ENCODE results near the gene ACVR1.

The ACVR1 gene

DNA sequence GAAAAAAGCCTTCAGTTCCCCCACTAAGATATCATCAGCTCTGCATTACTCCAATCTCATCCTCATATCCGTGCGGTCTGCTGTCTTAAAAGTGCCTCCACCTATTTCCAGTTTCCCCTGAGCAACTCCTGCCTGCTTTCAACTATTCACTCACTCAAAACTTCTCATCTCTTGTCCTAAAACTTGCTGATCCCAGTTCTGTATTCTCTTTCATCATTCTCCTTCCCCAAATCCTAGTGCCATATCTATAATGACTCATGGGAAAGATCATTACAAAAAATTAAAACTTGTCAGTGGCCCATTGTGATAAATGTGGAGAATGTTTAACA lies 20.0 kb downstream of the ACVR1 start:
- no peak for DNase-seq (ENCODE audit: low read depth in 3 of 3)

DNA sequence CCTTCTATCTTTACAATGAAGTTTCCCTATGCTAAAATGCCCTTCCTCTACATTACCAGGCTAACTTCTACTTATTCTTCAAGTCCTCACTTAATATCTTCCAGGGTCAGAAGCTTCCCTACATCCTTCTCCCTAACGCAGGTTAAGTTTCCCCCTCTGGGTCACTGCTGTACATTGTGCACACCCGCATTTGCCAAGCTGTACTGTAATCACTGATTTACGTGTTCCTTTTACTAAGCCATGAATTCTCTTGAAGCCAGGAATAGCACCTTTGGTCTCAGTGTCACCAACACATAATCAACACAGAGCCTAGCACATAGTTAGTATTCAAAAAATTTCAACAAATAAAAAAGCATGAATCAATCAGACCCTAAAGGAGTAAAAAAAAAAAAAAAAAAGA lies 22.3 kb downstream of the ACVR1 start:
- no peak for DNase-seq (ENCODE audit: low read depth in 3 of 3)

DNA sequence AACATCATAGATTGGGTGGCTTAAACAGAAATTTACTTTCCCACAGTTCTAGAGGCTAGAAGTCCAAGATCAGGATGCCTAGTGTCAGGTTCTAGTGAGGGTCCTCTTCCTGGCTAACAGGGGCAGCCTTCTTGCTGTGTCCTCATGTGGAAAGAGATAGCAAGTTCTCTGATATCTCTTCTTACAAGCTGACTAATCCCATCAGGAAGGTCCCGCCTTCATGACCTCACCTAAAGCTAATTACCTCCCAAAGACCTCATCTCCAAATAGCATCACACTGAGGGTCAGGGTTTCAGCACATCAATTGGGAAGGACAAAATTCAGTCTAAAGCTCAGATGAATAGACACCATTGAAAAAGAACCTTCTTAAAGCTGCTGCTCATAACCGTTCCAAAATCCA lies 22.9 kb downstream of the ACVR1 start:
- no peak for DNase-seq (ENCODE audit: low read depth in 3 of 3)

DNA sequence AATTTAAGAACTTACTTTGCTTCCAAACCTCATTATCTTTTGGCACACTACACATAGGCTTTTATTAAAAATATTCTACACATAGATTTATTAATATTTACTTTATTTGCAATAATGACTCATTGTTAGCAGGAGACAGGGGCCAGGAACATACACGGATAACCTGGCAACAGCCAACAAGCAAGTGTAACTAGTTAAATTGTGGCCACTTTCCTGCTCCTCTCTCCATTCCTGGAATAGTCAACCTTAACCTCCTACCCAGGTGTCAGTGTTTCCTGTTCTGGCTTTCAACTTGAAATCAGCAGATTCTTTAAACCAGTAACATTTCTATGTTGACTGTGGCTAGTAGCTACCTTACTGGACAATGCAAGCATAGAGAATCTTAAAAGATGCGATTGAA lies 26.5 kb downstream of the ACVR1 start:
- DNase-seq (ENCODE audit: low read depth in 3 of 3), result no peak

DNA sequence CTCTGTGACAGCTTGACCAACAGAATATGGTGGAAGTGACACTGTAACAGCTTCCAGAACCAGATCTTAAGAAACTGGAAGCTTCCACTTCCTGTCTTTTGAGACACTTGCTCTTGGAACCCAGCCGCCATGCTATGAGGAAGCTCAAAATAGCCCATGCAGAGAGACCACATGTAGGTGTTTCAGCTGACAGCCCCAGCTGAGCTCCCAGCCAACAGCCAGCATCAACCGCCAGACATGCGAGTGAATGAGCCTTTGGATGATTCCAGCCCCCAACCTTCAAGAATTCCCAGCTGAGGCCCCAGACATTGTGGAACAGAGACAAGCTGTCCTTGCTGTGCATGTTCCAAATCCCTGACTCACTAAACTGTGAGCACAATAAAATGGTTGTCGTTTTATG lies 27.9 kb downstream of the ACVR1 start:
- DNase-seq (ENCODE audit: low read depth in 3 of 3), result no peak

DNA sequence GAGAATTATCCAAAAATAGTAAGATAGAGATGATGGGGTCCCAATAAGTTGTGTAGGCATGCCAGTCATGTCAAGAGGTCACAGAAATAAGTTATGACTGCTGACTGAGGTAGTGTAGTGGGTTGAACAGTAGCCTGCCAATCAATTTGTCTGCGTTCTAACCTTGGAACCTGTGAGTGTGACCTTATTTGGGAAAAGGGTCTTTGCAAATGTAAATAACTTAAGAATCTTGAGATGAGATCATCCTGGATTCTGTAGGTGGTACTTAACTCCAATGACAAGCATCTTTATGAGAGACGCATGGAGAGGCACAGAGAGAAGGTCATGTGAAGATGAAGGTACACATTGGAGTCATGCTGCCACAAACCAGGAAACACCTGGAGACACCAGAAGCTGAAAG lies 31.0 kb downstream of the ACVR1 start:
- no peak for DNase-seq (ENCODE audit: low read depth in 3 of 3)

DNA sequence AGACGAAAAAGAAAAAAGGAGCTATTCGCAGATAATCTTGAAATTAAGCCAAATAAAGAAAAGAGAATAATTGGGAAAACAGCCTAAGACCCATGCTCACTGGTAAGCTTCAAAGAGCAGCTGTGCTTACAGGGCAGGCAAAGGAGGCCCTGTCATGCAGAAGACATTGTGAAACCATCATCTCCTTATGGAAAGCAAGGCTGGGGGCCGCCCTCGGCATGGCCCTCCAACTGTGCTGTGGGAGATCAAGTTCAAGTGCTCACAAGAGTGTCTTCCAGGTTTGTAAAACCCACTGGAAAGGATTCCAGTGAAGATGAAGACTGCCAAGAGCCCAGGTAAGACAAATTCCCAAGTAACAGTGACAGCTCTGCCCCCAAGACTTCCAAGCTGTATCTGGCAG lies 32.2 kb downstream of the ACVR1 start:
- DNase-seq (ENCODE audit: low read depth in 3 of 3), result no peak

DNA sequence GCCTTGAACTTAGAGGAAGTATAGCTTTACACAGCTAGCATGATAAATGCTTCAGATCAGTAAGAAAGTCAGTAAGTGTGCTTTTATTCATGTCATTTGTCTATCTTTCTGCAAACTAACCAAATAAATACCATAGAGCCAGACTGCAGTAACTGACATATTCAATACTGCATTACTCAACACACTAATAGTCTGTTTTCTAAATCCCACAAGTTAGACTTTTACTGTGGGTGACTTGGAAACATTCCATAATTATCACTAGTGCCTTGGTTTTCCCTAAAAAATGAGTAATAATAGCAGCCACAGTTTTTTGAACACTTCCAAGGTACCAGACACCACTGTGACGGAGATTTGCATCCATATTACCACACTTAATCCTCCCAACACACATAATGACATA lies 33.0 kb downstream of the ACVR1 start:
- DNase-seq (ENCODE audit: low read depth in 3 of 3), result no peak

DNA sequence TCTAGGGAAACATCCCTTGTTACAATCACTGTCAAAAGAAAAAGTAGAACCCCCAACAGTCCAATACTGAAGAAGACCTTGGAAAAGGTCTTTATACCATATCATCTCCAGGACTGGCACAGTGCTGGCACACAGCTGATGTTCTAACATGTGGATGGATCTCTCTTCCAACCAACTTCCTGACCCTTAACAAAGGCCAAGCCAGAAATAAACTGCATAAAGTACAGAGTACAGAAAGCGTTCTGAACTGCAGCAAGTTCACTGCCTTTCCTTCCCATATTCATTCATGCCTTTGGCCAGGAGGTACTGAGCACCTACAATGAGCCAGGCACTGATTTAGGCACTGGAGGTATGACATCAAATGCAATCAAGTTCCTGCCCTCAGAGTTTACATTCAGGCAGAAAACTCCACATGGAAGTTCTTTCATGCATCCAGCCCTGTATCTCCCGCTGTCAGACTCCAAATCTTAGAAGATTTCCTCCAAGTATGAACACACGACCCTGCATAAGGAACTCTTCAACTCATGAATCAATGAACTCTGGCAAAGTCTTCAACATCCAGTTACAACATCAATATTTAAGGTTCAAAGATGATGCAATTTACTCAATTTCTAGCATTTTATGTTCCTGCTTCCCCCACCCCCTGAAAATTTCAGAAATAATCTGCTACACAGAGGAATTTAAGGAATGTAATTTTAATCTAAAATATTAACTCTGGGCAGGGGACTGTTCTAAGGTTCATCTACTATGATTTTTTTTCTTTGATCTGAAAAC lies 33.8 kb downstream of the ACVR1 start:
- no peak for DNase-seq (ENCODE audit: low read depth in 3 of 3)

DNA sequence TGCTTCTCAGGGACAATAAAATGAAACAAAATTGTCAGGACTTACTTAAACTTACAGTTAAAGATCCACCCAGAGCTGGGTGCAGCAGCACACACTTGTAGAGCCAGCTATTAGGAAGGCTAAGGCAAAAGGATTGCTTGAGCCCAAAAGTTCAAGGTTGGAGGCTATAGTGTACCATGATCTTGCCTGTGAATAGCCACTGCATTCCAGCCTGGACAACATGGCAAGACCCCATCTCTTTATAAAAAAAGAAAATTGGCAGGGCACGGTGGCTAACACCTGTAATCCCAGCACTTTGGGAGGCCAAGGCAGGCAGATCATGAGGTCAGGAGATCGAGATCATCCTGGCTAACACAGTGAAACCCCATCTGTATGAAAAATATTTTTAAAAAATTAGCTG lies 34.6 kb downstream of the ACVR1 start:
- DNase-seq (ENCODE audit: low read depth in 3 of 3), result no peak

DNA sequence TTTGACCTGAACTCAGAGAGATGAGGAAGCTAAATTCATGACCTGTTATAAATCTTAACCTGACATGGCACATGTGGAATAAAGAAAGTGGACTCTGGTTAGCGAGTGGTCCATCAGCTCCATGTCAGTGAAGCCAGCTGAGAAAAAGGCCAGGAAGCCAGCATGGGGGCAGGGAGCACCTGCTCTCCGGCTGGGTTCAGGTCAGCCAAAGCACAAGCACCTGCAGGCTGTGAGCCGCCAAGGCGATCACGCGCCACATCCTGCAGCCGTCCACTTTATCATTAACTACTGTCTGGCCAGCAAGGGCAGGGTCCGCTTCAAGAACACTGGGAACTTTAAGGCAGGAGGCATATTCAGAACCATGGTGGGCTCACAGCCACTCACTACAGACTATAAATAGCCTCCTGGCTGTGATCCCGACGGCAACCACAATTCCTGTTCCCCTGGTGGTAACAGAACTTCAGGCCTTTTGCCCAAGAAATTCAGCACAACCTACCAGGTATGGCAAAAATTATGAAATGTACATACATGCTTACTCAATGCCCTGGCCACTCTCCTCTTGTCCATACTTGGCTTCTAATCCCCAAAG lies 35.5 kb downstream of the ACVR1 start:
- no peak for DNase-seq (ENCODE audit: low read depth in 3 of 3)

DNA sequence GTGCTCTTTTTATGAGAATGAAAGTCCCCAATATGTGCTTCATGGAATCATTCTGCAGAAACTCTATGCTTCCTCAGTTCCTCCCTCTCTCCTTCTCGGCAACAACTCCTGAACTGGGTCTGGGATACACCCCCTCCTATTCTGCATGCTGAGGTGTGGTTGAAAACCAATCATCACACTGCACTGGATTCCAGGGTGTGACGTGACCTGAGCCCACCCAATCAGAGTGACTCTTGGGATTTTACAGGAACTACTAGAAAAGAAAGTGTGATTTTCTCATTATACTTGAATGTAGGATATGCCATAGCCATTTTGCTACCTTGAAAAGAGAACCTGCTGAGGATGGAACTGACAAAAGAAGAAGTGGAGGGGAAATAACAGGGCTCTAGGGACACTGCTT lies 36.3 kb downstream of the ACVR1 start:
- no peak for DNase-seq (ENCODE audit: low read depth in 3 of 3)

DNA sequence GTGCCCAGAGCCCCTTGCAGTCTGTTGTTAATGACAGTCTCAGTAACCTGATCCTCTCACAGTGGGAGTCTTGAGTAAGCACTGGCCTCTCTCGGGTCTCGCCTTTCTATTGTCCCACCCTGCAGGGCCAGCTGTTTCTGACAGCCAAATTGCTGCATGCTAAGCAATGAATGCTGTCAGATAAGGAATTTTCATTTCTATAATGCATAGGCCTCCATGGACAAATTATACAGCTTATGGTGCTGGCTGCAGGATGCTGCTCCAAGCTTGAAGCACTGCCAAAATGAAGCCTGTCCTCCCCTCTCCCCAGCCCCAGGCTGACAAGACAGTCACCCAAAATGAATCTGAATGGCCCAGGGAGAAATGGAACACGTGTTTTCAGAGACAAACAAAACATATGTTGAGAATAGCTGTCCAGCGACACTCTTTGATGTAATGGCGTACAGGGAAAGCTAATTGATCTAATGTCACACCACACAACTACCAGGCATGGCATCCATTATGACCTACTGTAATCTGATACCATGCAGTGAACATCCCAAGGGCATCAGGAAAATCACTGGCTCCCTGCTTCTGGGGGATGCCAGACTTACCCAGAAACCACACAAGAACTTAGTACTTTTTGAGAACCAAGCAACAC lies 36.8 kb downstream of the ACVR1 start:
- DNase-seq (ENCODE audit: low read depth in 3 of 3), result no peak

DNA sequence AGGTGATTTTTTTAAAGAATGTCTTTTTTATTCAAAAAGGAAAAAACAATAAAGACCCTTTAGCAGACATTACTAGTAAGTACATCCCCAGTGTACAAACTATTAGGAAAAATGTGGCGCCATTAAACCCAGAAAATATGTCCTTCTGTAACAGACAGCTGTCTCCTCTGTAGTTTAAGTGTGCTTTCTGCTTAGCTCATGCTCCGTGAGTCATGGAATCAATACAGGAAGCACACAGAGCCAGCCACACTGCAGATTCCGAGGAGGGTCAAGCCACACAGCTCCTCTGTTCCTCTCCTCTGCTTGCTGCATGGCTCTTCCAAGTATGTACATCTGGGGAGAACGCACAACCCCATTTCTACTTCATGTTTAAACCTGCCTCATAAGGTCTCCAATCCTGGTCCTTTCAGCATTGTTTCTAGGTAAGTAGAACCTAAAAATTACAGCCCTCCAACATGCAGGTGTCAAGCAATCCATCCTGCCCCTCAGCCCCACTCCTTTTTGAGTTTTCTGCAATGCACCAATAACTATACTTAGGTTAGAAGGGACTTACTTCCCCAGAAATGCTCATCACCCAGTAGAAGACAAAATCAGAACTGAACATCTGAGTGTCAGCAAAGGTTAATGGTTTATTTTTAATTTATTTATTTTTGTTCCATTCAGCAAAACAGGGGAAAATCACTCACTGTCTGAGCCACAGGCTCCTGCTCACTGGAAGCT lies 37.5 kb downstream of the ACVR1 start:
- DNase-seq (ENCODE audit: low read depth in 3 of 3), result peak in 1 of 3 experiments; percentile 5

DNA sequence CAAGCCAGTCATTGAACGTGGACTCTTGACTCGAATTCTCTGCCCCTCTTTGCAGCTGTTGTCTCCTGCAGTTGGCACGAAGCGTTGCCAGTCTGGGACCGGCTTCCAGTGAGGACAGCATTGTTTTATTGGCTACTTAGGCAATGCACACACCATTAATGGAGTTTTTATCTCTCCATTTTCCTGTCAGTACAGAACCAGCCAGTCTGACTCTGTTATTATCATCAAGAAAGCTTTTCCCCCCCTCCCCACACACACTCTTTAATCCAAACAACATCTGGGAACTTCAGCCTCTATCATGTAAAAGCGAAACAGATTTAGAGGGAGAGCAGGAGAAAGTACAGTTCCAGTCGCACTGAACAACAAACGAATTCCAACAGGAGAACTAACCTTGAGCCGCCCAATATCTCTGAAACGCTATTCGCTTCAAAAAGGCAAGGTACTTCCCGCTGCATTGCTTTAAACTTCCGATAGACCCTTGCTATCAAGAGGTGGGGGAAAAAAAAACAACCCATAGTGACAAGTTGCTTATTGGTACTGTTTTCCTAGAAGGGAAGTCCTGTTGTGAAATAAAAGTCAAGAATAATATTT lies 38.2 kb downstream of the ACVR1 start:
- no peak for DNase-seq (ENCODE audit: low read depth in 3 of 3)

DNA sequence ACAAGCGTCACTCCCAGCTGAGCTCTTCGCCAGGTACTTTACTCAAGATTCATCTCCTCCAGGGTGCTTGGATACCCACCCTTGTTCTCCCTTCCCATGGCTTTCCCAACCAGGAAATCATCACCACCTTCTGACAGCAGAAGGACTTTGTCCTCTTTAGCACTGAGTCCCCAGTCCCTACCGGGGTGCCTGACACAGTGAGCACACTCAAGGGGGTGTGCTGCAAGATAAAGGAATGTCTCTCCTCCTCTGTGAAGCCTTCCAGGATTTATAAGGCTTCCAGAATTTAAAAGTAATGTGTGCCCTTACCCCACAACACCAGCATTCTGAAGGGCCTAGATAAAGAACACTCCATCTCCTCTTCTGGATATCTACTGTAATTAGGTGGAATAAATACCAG lies 39.6 kb downstream of the ACVR1 start:
- DNase-seq (ENCODE audit: low read depth in 3 of 3), result no peak

DNA sequence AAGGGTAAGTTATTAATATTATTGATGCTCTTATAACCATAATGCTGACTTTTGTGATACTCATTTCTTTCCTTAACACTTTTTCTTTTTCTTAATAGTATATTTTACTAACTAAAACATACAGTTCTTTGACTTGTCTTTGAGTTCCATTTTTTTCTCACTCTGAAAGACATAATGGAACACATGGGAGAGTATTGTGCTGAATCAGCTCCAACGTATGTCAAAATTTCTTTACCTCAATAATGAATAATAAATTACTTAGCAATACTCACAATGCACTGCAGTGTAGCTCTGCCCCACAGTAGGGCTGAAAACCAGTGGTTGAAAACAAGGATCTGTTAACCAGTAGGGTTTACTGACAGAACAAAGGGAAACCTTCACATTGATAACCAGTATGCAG lies 40.7 kb downstream of the ACVR1 start:
- no peak for DNase-seq (ENCODE audit: low read depth in 3 of 3)

DNA sequence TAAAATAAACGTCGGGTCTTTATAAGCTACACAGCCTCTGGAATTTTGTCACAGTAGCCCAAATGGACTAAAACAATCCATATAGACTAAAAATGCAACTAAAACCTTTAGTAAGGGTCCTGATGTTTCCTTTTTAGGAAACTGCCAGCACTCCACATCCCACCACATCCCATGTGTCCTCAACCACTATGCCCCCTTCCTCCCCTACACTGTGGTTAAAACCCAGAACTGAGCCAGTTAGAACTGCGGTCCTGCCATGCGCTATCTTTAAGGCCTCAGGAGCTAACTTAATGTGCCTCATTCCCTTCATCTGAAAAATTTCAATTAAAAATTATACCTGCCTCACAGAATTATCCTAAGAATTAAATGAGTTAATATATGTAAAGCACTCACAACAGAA lies 41.1 kb downstream of the ACVR1 start:
- DNase-seq (ENCODE audit: low read depth in 3 of 3), result no peak

DNA sequence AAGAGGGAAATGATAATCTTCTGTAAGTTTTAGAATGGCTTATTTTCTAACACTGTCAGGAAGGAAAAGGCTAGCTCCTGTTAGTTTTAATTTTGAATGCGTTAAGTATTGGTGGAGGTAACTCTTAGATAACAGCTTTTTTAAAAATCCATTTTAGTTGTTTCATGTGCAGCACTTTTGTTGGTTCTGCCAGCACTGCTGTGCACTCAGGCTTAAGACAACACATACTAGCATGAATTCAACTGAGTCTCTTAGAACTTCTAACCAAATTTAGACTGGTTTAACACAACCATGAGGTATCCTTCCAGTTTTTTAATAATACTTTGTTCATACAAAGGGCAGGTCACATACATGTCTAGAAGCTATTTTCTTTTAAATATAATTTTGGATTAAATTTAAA lies 42.4 kb downstream of the ACVR1 start:
- DNase-seq (ENCODE audit: low read depth in 3 of 3), result no peak

DNA sequence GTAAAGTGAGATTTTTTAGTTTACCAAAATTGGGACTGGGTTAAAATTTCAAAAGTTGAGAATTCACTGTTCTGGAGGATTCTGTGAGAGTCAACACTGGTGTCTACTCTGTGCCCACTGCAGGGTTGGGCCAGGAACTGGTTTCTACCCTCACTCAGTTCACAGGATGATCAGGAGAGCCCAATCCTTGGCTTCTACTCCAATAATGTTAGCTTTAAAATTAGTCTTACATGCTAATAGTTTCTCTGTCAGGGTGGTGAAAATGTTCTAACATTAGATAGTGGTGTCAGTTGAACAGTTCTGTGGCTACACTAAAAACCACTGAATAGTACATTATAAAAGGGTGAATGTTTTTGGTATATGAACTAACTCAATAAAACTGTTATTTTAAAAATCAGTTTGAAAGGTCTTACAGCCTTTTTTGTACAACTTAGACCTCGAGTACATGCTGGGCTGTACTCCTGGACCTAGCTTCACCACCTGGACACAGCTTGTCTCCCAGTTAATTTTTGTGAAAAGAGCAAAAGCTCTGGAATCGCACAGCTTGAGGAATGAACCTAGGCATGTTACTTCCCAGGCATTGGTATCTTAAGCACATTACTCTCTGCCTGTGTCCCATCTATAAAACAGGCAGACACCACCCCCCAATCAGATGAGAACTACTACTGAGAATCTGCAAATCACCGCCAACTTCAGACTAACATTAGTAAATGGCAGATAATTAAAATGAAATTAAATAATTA lies 44.4 kb downstream of the ACVR1 start:
- no peak for DNase-seq (ENCODE audit: low read depth in 3 of 3)

DNA sequence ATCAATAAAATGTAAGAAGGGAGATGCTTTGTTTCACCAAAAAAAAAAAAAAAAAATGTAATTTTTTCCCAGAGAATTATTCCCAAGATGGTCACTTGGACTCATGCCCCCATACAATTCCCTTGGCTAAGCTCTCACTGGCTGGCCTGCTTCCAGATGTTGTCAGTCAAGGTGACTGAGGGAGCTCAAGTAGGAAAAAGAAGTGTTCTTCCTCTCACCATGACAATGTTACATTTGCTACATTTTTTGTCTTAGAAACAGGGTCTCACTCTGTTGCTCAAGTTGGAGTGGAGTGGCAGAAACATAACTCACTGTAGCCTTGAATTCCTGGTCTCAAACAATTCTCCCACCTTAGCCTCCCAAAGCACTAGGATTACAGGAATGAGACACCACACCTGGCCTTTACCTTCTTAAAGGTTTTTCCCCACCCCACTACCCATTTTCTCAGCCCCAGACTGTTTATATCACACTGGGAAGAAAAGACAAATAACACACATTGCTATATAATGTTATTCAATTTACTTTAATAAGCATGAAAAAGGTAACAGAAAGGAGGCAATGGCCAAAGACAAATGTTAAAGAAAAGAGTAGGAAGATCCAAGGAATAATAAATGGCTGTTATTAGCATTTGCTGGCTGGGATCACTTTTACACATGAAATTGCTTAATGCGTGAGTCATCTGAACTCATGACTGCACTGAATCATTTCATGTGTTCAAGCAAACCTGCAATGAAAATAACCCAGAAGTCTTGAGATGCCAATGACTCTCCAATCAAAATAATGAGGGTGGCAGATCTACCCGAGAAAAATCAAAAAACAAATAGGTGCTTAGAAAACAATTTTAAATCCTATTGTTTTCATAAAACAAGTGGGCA lies 45.2 kb downstream of the ACVR1 start:
- DNase-seq (ENCODE audit: low read depth in 3 of 3), result no peak
